GM10248 (cell line): ENCODE measurements around the gene VPS37D.
"Not testable (repeated sequence)": the region's sequence is repeated elsewhere in the genome, so short reads cannot be mapped to it uniquely, and the experiment has no call there.

ENCODE experiments used
- CTCF ChIA-PET: fragments of 300-600 bp; sonication (Branson Sonifier 250); formaldehyde crosslinking; extraction: SDS; loops from one replicate; lab custom pipeline; 2021; ENCODE audit warnings: antibody characterized with exemption; lab: Yijun Ruan, JAX
- POLR2A ChIA-PET: fragments of 350-650 bp; sonication (Branson Sonifier 250); formaldehyde crosslinking; extraction: SDS; loops from one replicate; lab custom pipeline; 2020; ENCODE audit warnings: antibody characterized with exemption; lab: Yijun Ruan, JAX
- DNase-seq: peaks from one replicate; pipeline ENCODE4 v3.0.0; 2012; ENCODE audit errors: extremely low spot score
- TF ChIP-seq, protein P1 (sequence below): IDR thresholded peaks from 2 replicates; pipeline ENCODE4 v1.5.1; 2012; ENCODE audit warnings: mild to moderate bottlenecking, low read depth; ENCODE audit errors: extremely low read depth, missing control alignments, control extremely low read depth

VPS37D gene

DNA sequence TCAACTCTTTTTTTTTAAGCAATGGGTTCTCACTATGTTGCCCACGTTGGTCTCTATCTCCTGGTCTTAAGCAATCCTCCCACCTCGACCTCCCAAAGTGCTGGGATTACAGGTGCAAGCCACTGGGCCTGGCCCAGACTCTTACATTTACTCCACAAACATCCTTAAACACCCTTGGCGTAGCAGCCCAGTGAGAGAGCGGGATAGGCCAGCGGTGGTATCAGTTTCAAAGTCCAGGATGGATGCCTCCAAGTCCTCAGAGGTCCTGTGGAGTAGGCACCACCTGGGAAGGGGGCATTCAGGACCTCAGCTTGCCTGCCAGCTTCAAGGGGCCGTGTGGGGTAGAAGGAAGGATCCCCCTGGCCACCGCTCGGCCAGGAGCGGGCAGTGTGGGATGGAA, 18.1 kb upstream of the VPS37D start:
- no peak for DNase-seq
- TF ChIP-seq, protein P1, sequence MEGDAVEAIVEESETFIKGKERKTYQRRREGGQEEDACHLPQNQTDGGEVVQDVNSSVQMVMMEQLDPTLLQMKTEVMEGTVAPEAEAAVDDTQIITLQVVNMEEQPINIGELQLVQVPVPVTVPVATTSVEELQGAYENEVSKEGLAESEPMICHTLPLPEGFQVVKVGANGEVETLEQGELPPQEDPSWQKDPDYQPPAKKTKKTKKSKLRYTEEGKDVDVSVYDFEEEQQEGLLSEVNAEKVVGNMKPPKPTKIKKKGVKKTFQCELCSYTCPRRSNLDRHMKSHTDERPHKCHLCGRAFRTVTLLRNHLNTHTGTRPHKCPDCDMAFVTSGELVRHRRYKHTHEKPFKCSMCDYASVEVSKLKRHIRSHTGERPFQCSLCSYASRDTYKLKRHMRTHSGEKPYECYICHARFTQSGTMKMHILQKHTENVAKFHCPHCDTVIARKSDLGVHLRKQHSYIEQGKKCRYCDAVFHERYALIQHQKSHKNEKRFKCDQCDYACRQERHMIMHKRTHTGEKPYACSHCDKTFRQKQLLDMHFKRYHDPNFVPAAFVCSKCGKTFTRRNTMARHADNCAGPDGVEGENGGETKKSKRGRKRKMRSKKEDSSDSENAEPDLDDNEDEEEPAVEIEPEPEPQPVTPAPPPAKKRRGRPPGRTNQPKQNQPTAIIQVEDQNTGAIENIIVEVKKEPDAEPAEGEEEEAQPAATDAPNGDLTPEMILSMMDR: no peak
- POLR2A ChIA-PET: no interaction called here
- CTCF ChIA-PET: no interaction called here

DNA sequence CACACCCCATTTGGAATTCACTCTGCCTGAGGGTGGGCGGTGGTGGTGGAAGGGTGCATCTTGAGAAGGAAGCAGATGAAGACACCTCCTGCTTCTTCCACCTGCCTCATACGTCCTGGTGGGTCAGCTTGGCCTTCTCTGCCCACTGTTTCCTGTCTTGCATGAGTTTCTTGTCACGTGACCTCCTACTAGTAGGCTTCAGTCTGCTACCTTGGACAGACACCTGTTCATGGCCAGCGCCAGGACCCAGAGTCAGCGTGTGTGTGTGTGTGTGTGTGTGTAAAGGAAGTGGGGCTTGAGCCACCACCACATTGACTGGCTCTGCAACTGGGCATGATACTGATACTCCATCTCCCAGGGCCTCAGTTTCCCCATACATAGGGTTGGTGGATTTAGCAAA, 17.1 kb upstream of the VPS37D start:
- POLR2A ChIA-PET: no interaction called here
- peak; percentile 9 for DNase-seq
- TF ChIP-seq, protein P1: no peak
- CTCF ChIA-PET: no interaction called here

DNA sequence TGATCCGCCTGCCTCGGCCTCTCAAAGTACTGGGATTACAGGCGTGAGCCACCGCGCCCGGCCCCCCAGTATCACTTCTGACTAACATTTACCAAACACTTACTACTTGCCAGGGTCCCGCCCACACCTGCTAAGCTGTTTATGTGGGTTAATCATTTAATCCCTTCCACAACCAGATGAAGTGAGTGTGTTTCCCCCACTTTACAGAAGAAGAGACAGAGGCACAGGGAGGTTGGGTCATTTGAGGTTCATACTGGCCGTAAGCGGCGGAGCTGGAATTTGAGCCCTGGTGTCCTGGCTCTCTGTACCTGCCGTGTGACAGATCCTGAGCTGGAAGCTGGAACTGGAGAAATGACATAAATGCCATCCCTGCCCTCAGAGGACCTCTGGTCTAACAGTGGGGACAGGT, 15.1 kb upstream of the VPS37D start:
- POLR2A ChIA-PET: no interaction called here
- TF ChIP-seq, protein P1: no peak
- no peak for DNase-seq
- CTCF ChIA-PET: interaction anchor here (1.1 to 2.7 kb wide), 2 partner anchors 45 to 82 kb away, joined by 3 to 8 read pairs; no protein-coding TSS in a partner anchor

DNA sequence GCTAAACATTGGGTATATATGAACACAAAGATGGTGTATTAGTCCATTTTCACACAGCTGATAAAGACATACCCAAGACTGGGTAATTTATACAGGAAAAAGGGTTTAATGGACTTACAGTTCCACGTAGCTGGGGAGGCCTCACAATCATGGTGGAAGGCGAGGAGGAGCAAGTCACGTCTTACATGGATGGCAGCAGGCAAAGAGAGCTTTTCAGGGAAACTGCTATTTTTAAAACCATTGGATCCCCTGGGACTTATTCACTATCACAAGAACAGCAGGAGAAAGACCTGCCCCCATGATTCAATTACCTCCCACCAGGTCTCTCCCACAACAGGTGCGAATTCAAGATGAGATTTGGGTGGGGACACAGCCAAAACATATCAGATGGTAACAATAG, 12.3 kb upstream of the VPS37D start:
- POLR2A ChIA-PET, DNase-seq: not testable (repeated sequence)
- CTCF ChIA-PET: interaction anchor here (1.1 kb wide), 1 partner anchor 13 kb away, joined by 3 read pairs; the partner anchor contains the start of gene VPS37D

DNA sequence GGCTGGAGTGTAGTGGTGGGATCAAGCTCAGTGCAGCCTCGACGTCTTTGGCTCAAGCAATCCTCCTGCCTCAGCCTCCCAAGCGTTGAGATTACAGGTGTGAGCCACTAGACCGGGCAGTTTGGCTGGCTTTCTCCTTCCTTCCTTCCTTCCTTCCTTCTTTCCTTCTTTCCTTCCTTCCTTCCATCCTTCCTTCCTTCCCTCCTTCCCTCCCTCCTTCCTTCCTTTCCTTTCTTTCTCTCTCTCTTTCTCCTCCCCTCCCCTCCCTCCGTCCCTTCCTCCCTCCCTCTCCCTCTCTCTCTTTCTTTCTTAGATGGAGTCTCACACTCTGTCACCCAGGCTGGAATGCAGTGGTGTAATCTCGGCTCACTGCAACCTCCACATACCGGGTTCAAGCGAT, 7.6 kb upstream of the VPS37D start:
- TF ChIP-seq, protein P1: no peak
- no peak for DNase-seq
- POLR2A ChIA-PET: no interaction called here
- CTCF ChIA-PET: interaction anchor here (1.0 kb wide), 1 partner anchor 14 kb away, joined by 3 read pairs; no protein-coding TSS in a partner anchor

DNA sequence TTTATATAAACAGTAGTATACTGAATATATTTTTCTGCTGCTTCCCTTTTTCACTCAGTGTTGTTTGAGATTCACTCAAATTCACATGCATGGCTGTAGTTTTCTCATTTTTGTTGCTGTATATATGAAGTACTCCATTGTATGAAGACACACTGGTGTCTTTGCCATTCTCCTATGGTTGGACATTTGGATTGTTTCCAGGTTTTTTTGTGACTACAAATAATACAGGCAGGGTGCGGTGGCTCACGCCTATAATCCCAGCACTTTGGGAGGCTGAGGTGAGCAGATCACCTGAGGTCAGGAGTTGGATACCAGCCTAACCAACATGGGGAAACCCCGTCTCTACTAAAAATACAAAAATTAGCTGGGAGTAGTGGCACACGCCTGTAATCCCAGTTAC, 7.0 kb upstream of the VPS37D start:
- POLR2A ChIA-PET, CTCF ChIA-PET, DNase-seq: not testable (repeated sequence)

DNA sequence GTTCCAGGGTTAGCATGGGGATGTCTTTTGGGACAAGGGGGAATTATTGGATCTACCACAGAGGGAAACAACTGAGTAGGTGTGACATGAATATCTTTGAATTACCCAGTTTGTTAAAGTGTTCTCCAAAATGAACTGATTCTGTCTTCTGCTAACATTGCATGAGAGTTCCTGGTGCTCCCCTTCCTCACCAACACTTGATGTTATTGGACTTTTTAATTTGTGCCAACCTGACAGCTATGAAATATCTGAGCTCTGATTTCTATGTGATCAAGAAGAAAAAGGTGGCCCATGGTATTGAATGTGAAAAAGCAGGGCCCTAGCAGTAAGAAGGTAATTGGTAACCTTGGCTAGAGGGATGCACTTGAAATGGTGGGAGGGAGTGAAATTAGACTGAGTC, 4.6 kb upstream of the VPS37D start:
- CTCF ChIA-PET: interaction anchor here (1.6 kb wide), 1 partner anchor 56 kb away, joined by 4 read pairs; no protein-coding TSS in a partner anchor
- TF ChIP-seq, protein P1: no peak
- DNase-seq: no peak
- POLR2A ChIA-PET: no interaction called here

DNA sequence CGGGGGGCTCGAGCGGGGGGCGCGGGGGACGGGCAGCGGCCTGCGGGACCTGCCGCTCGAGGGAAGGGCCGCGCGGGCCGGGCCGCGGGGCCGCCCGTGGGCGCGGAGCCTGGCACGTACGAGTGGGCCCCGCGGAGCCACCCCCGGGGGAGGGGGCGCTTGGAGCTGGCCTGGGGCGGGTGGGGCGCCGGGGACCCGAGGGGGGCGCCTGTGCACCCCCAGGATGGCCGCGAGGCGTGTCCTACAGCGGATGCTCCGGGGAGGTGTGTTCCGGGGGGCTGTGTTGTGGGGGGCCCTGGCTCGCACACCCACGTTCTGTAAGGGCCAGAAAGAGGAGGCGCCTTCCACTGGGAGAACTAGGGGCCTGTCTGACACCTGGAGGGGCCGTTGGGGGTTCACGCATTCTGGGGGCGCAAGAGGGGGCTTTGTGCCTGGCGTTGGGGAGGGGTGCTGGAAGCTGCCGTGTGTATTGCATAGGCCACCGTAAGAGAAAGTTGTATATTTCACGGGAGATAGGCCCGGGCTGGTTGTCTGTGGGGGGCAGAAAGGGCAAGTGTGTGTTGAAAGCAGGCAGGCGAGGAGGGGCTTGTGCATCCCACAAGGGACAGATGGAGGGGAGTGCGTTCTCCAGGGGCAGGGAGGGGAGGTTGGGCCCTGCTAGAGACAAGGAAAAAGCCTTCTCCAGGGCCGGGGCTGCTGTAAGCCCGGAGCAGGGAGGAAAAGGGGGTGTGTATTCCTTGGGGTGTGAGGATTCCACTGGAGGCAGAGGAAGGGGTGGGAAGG, 663 bp downstream of the VPS37D start:
- POLR2A ChIA-PET: no interaction called here
- CTCF ChIA-PET: interaction anchor here (0.7 to 2.1 kb wide), 12 partner anchors 8 to 132 kb away, joined by 3 to 7 read pairs (median 3); no protein-coding TSS in a partner anchor
- DNase-seq: no peak
- TF ChIP-seq, protein P1: no peak
